MM.1S (cell line): ENCODE measurements around the gene SFMBT1.

ENCODE experiments used
- CTCF ChIP-seq: fragments of 300-600 bp; sonication (generic); IDR thresholded peaks from 2 replicates; pipeline ENCODE4 v1.5.1; 2016; ENCODE audit warnings: antibody characterized with exemption, low read length, mixed read lengths
- EZH2 ChIP-seq: fragments of 300-600 bp; sonication (generic); optimal IDR thresholded peaks from 2 replicates; pipeline ENCODE3; 2017; ENCODE audit warnings: low read depth, mild to moderate bottlenecking, antibody characterized with exemption, low read length, mixed read lengths
- EZH2phosphoT487 ChIP-seq: fragments of 300-600 bp; sonication (generic); IDR thresholded peaks from 2 replicates; pipeline ENCODE4 v1.6.1; 2018; ENCODE audit warnings: antibody characterized with exemption, low read length

GRCh38 chr3:53081318-53081717 lies 35.4 kb upstream of the SFMBT1 start:
- no peak for TF ChIP-seq CTCF
- no peak for TF ChIP-seq EZH2
- no peak for TF ChIP-seq EZH2phosphoT487
